Measurements from ENCODE around the gene KIF3C. TPM values are rescaled to one million over a fixed set of nuclear protein-coding genes. Genes with fewer than 3 reads are reported as not detected.

The KIF3C gene
- total RNA-seq, 1 donor: 11.8 TPM

DNA sequence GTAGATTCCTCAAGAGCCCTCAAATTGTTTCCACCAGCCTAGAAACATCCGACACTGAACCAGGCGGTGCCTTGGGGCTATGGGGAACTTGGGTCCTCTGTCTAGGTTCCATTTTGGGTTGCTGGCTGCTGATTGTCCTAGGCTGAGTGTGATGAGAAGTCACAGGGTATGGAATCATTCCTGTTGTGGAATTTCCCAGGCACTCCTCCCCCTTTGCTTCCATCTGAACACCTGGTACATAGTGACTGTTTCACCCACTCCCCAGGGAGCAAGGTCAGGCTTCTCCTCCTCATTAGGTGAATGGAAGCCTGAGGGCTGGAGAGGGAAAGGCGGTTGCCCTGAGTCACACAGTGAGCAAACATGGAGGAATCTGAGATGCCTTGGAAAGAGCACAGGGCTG is 4.5 kb downstream of the KIF3C start:
- TF ChIP-seq, protein P1, sequence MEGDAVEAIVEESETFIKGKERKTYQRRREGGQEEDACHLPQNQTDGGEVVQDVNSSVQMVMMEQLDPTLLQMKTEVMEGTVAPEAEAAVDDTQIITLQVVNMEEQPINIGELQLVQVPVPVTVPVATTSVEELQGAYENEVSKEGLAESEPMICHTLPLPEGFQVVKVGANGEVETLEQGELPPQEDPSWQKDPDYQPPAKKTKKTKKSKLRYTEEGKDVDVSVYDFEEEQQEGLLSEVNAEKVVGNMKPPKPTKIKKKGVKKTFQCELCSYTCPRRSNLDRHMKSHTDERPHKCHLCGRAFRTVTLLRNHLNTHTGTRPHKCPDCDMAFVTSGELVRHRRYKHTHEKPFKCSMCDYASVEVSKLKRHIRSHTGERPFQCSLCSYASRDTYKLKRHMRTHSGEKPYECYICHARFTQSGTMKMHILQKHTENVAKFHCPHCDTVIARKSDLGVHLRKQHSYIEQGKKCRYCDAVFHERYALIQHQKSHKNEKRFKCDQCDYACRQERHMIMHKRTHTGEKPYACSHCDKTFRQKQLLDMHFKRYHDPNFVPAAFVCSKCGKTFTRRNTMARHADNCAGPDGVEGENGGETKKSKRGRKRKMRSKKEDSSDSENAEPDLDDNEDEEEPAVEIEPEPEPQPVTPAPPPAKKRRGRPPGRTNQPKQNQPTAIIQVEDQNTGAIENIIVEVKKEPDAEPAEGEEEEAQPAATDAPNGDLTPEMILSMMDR (IDR thresholded peaks at IDR 0.05; ENCODE audit: insufficient read depth, low read length): no peak
- no peak overlapping the region for H3K4me3 ChIP-seq (ENCODE audit: low read depth, low read length)
- no peak for DNase-seq (ENCODE audit: low read depth)

DNA sequence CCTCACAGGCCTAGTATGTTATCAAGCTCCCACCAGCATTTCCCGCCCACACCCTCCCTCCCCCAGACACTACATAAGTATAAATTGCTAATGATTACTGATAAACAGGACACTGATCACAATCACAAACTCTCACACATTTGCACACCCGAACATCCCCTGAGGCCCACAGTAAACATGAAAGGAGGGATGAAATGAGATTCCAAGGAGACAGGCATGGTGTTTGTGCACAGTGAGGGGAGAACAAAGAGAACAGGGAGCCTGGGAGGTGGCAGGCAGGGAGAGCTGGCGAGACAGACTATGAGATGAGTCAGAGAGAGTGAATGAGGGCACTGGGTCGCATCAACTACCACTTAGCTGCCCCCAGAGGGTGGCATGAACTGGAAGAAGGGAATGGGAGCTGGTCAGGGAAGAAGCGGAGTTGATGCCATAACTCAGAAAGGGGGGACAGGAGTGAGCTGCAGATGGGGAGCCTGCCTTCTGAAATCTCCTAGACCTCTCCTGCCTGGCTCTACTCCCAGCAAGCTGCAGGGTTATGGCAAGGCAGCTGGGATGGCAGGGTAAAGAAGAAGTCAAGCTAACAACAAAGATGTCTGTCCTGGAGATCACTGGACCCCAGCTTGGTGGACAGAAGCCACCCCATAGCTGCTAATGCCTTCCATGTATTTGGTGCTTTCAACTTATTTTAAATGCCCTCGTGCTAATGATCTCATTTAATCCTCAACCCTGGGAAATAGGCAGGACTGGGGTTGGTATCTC is 5.1 kb downstream of the KIF3C start:
- TF ChIP-seq, protein P1 (IDR thresholded peaks at IDR 0.05; ENCODE audit: insufficient read depth, low read length): no peak
- DNase-seq (ENCODE audit: low read depth): no peak
- H3K4me3 ChIP-seq (ENCODE audit: low read depth, low read length): no peak overlapping the region

DNA sequence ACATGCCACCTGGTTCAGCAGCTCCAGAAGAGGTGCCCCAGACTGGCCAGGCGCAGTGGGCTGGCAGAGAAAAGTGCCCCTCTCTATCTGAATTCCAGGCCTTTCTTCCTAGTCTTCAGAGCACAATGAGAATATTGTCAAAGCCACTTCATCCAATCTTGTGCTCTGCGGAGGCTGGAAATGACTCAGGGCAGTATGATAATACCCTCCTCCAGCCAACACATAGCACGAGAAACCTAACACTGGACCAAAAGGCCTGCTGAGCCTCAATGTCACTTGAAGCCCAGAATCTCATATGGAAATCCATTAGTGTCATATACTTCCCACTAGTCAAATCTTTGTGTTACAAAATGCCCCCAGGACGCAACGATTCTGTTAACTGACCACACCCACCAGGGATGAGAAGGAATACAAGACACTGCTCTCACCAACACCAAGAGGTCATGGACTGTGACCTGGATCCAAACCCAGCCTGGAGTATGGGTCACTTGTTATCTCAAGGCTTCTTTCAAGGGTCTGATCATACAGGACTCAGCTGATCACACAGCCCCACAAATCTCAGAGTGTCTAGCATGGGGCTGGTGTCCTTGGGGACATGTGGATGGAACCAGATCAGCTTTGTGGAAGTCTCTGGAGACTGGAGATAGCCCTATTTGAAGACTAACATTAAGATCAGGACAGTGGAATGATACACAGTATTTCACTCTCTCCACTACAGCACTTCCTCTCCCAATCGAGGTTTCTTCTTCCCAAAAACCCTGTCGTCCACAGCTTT is 10.1 kb downstream of the KIF3C start:
- peak; percentile 70 for DNase-seq (ENCODE audit: low read depth)
- TF ChIP-seq, protein P1 (IDR thresholded peaks at IDR 0.05; ENCODE audit: insufficient read depth, low read length): no peak
- H3K4me3 ChIP-seq (ENCODE audit: low read depth, low read length): no peak overlapping the region

DNA sequence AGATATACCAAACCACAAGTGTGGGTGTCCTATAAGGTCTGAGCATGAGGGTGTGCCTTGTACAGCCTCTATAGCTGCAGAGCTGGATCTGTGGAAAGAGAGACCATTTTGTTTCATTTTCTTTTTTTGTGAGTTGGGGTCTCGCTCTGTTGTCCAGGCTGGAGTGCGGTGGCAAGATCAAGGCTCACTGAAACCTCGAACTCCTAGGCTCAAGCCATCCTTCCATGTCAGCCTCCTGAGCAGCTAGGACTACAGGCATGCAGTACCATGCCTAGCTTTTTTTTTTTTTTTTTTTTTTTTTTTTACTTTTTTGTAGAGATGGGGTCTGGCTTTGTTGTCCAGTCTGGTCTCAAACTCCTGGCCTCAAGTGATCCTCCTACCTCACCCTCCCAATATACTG is 10.7 kb downstream of the KIF3C start:
- TF ChIP-seq, protein P1 (IDR thresholded peaks at IDR 0.05; ENCODE audit: insufficient read depth, low read length): no peak
- H3K4me3 ChIP-seq (ENCODE audit: low read depth, low read length): no peak overlapping the region
- DNase-seq (ENCODE audit: low read depth): no peak

DNA sequence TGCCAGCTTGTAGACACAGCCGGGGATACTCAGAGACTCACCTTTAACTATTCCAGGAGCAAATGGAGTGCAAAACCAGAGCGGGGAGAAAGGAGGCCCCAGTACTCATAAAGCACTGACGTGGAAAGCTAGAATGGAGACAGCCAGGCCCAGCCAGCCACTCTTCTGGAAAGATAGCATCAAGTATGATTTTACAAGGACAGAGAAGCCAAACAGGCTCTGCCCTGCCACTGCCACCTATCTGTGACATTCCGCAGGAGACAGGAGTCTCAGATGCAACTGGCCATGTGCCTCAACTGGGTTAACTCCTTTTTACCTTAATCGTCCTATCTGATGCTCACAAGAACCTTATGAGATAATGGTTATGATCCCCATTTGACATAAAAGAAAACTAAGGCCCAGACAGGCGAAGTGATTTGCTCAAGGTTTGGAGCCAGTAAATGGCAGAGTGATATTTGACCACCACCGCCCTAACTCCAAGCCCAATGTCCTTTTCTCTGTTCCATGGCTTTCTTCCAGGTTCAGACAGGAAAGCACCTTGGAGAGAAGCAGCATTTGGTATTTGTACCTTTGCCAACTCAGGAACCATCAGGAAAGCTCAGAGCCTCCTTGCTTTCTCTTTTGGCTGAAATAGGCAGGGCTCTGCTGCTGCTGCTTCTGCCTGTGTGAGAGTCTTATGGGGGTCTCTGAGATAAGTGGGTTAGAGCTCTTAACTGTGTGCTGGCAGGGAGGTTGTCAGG is 15.6 kb downstream of the KIF3C start:
- H3K4me3 ChIP-seq (ENCODE audit: low read depth, low read length): no peak overlapping the region
- TF ChIP-seq, protein P1 (IDR thresholded peaks at IDR 0.05; ENCODE audit: insufficient read depth, low read length): no peak
- no peak for DNase-seq (ENCODE audit: low read depth)

DNA sequence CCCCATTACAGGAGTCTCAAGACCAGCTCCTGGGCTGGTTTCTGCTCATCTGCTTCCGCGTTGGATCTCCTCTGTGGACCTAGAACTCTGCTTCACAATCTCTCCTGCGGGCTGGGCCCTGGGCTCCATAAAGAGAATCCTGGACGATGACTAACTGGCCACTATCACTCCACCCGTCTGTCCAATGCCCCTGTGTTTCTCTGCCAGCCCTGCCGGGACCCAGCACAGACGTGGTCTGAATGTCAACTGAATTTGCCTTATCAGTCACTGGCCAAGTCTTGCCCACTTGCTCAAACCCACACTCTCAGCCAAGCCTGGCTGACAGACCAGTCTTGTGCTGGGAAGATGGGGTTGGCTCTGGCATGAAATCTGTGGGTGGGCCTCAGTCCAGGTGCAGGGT is 17.4 kb downstream of the KIF3C start:
- DNase-seq (ENCODE audit: low read depth): peak; percentile 31

More for the DNA sequence above, 17.4 kb downstream of the KIF3C start:
- TF ChIP-seq, protein P1 (IDR thresholded peaks at IDR 0.05; ENCODE audit: insufficient read depth, low read length): no peak
- no peak overlapping the region for H3K4me3 ChIP-seq (ENCODE audit: low read depth, low read length)

All from fibroblast of the aortic adventitia (primary cell).